A204.1 (cell line): Measurements from ENCODE around the gene ACTL9.

Experiments used
- FAIRE-seq: peaks from 2 replicates; lab custom pipeline; 2012; peaks lifted over from hg19 to GRCh38; lab: Jason Lieb, UNC

Gene ACTL9

GRCh38 chr19:8684001-8684902, 14.3 kb downstream of the ACTL9 start:
- FAIRE-seq = no peak

- no peak for FAIRE-seq
Observed at GRCh38 chr19:8682931-8683330, 15.7 kb downstream of the ACTL9 start.

- no peak for FAIRE-seq
Observed at GRCh38 chr19:8682472-8682871, 16.1 kb downstream of the ACTL9 start.

GRCh38 chr19:8681345-8682029, 17.1 kb downstream of the ACTL9 start:
- FAIRE-seq = no peak

GRCh38 chr19:8680676-8681344, 17.8 kb downstream of the ACTL9 start:
- FAIRE-seq = no peak

- FAIRE-seq = no peak
Observed at GRCh38 chr19:8678244-8678807, 20.3 kb downstream of the ACTL9 start.

GRCh38 chr19:8675066-8675465, 23.5 kb downstream of the ACTL9 start:
- FAIRE-seq = no peak

- FAIRE-seq = no peak
Observed at GRCh38 chr19:8673276-8673891, 25.2 kb downstream of the ACTL9 start.

GRCh38 chr19:8666814-8667405, 31.7 kb downstream of the ACTL9 start:
- no peak for FAIRE-seq

- no peak for FAIRE-seq
Observed at GRCh38 chr19:8665468-8666213, 33.0 kb downstream of the ACTL9 start.

- FAIRE-seq = no peak
Observed at GRCh38 chr19:8664671-8665057, 33.9 kb downstream of the ACTL9 start.

- FAIRE-seq = no peak
Observed at GRCh38 chr19:8663920-8664670, 34.5 kb downstream of the ACTL9 start.

- no peak for FAIRE-seq
Observed at GRCh38 chr19:8662263-8662662, 36.3 kb downstream of the ACTL9 start.

GRCh38 chr19:8659905-8660304, 38.7 kb downstream of the ACTL9 start:
- FAIRE-seq = no peak

- FAIRE-seq = no peak
Observed at GRCh38 chr19:8657869-8658268, 40.7 kb downstream of the ACTL9 start.

- no peak for FAIRE-seq
Observed at GRCh38 chr19:8655340-8655709, 43.3 kb downstream of the ACTL9 start.

GRCh38 chr19:8654591-8655339, 43.8 kb downstream of the ACTL9 start:
- peak; percentile 65 for FAIRE-seq

GRCh38 chr19:8648240-8648639, 50.4 kb downstream of the ACTL9 start:
- FAIRE-seq = no peak
